Left renal cortex interstitium (tissue), 4 donors: ENCODE results near the gene HOXB4. TPM values are rescaled to one million over a fixed set of nuclear protein-coding genes. Genes with fewer than 3 reads are reported as not detected.
"Not testable (repeated sequence)": the region's sequence is repeated elsewhere in the genome, so short reads cannot be mapped to it uniquely, and the experiment has no call there.

Experiments used
- DNase-seq, 4 donors: peaks; one replicate each; pipeline ENCODE4 v3.0.0-alpha.2; 2013; ENCODE audit warnings: low read depth in 4 of 4, low spot score in 2 of 4, missing footprints in 1 of 4
- polyA plus RNA-seq, 4 donors: library from polyadenylated mRNA; unstranded; fragments of 120-200 nt; gene quantifications; one replicate each; pipeline ENCODE4 v1.2.1, GENCODE V29; 2013; ENCODE audit not compliant: insufficient read length in 4 of 4

Gene HOXB4
- polyA plus RNA-seq, 4 donors, result 6.8 to 22.8 (median 14.5) TPM

- no peak for DNase-seq
Measured at GRCh38 chr17:48539177-48539576, 39.0 kb downstream of the HOXB4 start.

GRCh38 chr17:48537316-48537715 is 40.8 kb downstream of the HOXB4 start:
- no peak for DNase-seq

GRCh38 chr17:48535793-48536559 is 42.2 kb downstream of the HOXB4 start:
- not testable (repeated sequence) for DNase-seq

GRCh38 chr17:48532261-48532660 is 45.9 kb downstream of the HOXB4 start:
- no peak for DNase-seq

GRCh38 chr17:48530887-48531272 is 47.3 kb downstream of the HOXB4 start, which contains the start of gene HOXB1:
HOXB1 (minus strand) TSS chr17:48531011; CDS start chr17:48530904, 107 bp downstream.
- DNase-seq, result no peak

- DNase-seq, result no peak
Measured at GRCh38 chr17:48530208-48530886, 47.8 kb downstream of the HOXB4 start.

- no peak for DNase-seq
Measured at GRCh38 chr17:48529683-48530009, 48.5 kb downstream of the HOXB4 start.

GRCh38 chr17:48528936-48529682 is 49.0 kb downstream of the HOXB4 start:
- no peak for DNase-seq

GRCh38 chr17:48528153-48528935 is 49.8 kb downstream of the HOXB4 start:
- DNase-seq, result no peak

- no peak for DNase-seq
Measured at GRCh38 chr17:48527547-48527932, 50.6 kb downstream of the HOXB4 start.

- DNase-seq, result no peak
Measured at GRCh38 chr17:48526608-48527546, 51.3 kb downstream of the HOXB4 start.

Other genes with a start within 250 kb of the HOXB4 start
- gene SKAP1, start 148.1 kb downstream of the HOXB4 start, polyA plus RNA-seq, result 10 to 100 TPM in 3 of 4 donors, 1 to 10 TPM in 1; 9.9 to 13.6 (median 12.4) TPM
- under 1 TPM; 0.17 to 0.58 (median 0.40) TPM for gene HOXB1, start 47.3 kb downstream of the HOXB4 start, polyA plus RNA-seq
- gene HOXB2, start 33.2 kb downstream of the HOXB4 start, polyA plus RNA-seq, result 10 to 100 TPM; 42.3 to 63.0 (median 53.9) TPM
- gene HOXB3, start 11.9 kb upstream of the HOXB4 start, polyA plus RNA-seq, result 100 to 1,000 TPM; 112 to 237 (median 181) TPM
- gene HOXB5, start 15.4 kb upstream of the HOXB4 start, polyA plus RNA-seq, result 10 to 100 TPM; 23.9 to 51.6 (median 37.1) TPM
- gene HOXB6, start 26.6 kb upstream of the HOXB4 start, polyA plus RNA-seq, result 100 to 1,000 TPM in 2 of 4 donors, 10 to 100 TPM in 2; 67.8 to 159 (median 116) TPM
- 10 to 100 TPM; 45.7 to 64.9 (median 51.8) TPM for gene HOXB7, start 32.7 kb upstream of the HOXB4 start, polyA plus RNA-seq
- gene HOXB8, start 36.9 kb upstream of the HOXB4 start, polyA plus RNA-seq, result 10 to 100 TPM; 38.8 to 60.8 (median 58.2) TPM
- gene HOXB9, start 48.0 kb upstream of the HOXB4 start, polyA plus RNA-seq, result 10 to 100 TPM; 57.8 to 70.4 (median 64.7) TPM
- not detected for gene PRAC1, start 144.2 kb upstream of the HOXB4 start, polyA plus RNA-seq
- not detected for gene PRAC2, start 144.8 kb upstream of the HOXB4 start, polyA plus RNA-seq
- gene HOXB13, start 150.4 kb upstream of the HOXB4 start, polyA plus RNA-seq, result not detected
- gene TTLL6, start 238.9 kb upstream of the HOXB4 start, polyA plus RNA-seq, result under 1 TPM; 0.35 to 0.60 (median 0.47) TPM